ENCODE results near the gene SECISBP2.

The SECISBP2 gene

DNA sequence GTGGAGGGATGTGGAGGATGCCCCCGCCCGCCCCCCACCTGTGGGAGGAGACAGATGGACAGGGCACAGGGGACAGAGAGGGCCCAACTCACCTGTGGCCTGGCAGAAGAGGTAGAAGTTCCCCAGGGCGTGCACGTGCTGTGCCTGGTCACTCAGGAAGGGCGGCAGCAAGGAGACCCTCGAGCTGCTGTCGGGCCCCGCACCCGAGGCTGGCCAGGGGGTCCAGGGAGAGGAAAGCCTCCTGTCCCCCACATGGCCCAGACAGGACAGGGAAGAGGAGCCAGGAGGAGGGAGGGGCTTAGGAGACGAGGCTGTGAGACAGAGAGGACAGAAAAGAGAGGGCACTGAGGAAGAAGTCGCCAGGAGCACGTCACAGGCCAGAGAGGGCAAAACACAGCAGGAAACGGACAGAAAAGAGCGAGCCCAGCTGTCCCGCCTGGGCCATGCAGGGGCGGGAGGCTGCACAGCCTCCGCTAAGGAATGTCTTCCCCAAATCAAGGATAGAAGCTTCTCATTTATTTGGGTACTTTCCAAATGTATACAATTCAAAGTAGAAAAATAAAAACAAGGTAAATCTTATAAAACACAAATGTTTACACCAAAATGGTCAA, 58.5 kb downstream of the SECISBP2 start:
- TF ChIP-seq, protein P1, sequence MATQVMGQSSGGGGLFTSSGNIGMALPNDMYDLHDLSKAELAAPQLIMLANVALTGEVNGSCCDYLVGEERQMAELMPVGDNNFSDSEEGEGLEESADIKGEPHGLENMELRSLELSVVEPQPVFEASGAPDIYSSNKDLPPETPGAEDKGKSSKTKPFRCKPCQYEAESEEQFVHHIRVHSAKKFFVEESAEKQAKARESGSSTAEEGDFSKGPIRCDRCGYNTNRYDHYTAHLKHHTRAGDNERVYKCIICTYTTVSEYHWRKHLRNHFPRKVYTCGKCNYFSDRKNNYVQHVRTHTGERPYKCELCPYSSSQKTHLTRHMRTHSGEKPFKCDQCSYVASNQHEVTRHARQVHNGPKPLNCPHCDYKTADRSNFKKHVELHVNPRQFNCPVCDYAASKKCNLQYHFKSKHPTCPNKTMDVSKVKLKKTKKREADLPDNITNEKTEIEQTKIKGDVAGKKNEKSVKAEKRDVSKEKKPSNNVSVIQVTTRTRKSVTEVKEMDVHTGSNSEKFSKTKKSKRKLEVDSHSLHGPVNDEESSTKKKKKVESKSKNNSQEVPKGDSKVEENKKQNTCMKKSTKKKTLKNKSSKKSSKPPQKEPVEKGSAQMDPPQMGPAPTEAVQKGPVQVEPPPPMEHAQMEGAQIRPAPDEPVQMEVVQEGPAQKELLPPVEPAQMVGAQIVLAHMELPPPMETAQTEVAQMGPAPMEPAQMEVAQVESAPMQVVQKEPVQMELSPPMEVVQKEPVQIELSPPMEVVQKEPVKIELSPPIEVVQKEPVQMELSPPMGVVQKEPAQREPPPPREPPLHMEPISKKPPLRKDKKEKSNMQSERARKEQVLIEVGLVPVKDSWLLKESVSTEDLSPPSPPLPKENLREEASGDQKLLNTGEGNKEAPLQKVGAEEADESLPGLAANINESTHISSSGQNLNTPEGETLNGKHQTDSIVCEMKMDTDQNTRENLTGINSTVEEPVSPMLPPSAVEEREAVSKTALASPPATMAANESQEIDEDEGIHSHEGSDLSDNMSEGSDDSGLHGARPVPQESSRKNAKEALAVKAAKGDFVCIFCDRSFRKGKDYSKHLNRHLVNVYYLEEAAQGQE (IDR thresholded peaks at IDR 0.05; ENCODE audit: insufficient read depth in 1 of 2, low read depth in 2 of 2, low read length in 2 of 2): no peak
- TF ChIP-seq TAF1 (IDR thresholded peaks at IDR 0.05; ENCODE audit: borderline replicate concordance, insufficient read depth, low read length) (no peak), FOXP2 (optimal IDR thresholded peaks at IDR 0.05; ENCODE audit: borderline replicate concordance, extremely low read depth, extremely low read length, insufficient read depth) (no peak), SIN3A (IDR thresholded peaks at IDR 0.05; ENCODE audit: borderline replicate concordance, insufficient read depth, low read length) (no peak), POLR2AphosphoS5 (IDR thresholded peaks at IDR 0.05; ENCODE audit: low read depth, low read length) (no peak)

DNA sequence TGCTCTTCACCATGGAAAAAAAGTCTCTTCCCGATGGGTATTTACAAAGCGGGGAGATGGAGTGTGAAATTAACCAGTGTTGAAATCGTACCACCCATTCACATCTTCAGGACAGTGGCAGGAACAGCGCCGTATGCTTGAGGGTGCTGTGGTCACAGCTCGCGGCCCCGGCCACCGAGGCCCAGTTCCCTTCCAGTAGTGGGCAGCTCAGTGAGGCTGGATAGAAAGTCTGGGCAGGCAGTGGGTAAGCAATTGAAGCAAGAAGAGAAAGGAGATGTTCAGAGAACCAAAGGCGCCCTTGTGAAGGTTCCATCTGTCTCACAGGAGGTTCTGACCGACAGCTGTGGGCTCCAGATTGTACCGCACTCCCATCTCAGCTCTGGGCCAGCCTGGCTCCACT, 59.1 kb downstream of the SECISBP2 start:
- TF ChIP-seq, protein P1 (IDR thresholded peaks at IDR 0.05; ENCODE audit: insufficient read depth in 1 of 2, low read depth in 2 of 2, low read length in 2 of 2): no peak
- no peak for TF ChIP-seq POLR2AphosphoS5 (IDR thresholded peaks at IDR 0.05; ENCODE audit: low read depth, low read length)
- no peak for TF ChIP-seq SIN3A (IDR thresholded peaks at IDR 0.05; ENCODE audit: borderline replicate concordance, insufficient read depth, low read length)
- no peak for TF ChIP-seq FOXP2 (optimal IDR thresholded peaks at IDR 0.05; ENCODE audit: borderline replicate concordance, extremely low read depth, extremely low read length, insufficient read depth)
- TF ChIP-seq TAF1 (IDR thresholded peaks at IDR 0.05; ENCODE audit: borderline replicate concordance, insufficient read depth, low read length): no peak

DNA sequence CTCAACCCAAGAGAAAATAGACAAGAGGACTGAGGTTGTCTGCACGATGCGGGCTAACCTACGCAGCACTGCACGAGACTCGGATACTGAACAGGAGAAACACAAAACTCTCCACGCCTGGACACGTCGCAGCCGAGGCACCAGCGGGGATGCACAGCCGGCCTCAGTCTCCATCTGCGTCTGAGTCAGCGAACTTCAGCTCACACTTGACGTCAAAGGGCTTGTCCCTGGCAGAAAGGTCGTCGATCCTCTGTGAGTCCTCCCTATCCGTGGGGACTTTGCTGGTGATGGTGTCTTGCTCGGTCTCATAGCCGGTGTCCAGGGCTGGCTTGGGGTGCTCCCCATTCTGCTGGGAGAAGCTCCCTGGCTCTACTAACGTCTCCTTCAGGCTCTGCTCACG, 60.2 kb downstream of the SECISBP2 start:
- no peak for TF ChIP-seq FOXP2 (optimal IDR thresholded peaks at IDR 0.05; ENCODE audit: borderline replicate concordance, extremely low read depth, extremely low read length, insufficient read depth)
- TF ChIP-seq POLR2AphosphoS5 (IDR thresholded peaks at IDR 0.05; ENCODE audit: low read depth, low read length): no peak
- no peak for TF ChIP-seq TAF1 (IDR thresholded peaks at IDR 0.05; ENCODE audit: borderline replicate concordance, insufficient read depth, low read length)
- TF ChIP-seq, protein P1 (IDR thresholded peaks at IDR 0.05; ENCODE audit: insufficient read depth in 1 of 2, low read depth in 2 of 2, low read length in 2 of 2): no peak
- no peak for TF ChIP-seq SIN3A (IDR thresholded peaks at IDR 0.05; ENCODE audit: borderline replicate concordance, insufficient read depth, low read length)

DNA sequence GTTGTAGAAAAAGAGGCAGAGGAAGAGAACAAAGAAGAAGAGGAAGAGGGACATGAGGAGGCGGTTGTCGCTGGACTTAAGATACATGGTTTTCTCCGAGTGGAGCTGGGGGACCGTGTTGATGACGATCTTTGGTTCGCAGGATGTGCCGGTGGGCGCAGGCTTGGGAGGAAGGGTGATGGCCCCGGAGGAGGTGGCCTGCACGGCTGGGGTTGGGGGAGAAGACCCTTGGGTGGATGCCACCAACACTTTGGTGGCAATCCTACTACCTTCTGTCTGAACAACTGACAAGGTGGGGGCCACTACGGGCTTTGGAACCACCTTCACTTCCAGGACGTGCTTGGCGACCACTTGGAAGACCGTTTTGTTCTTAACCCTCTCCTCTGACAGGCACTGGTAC, 60.7 kb downstream of the SECISBP2 start:
- TF ChIP-seq SIN3A (IDR thresholded peaks at IDR 0.05; ENCODE audit: borderline replicate concordance, insufficient read depth, low read length) (no peak), POLR2AphosphoS5 (IDR thresholded peaks at IDR 0.05; ENCODE audit: low read depth, low read length) (no peak), TAF1 (IDR thresholded peaks at IDR 0.05; ENCODE audit: borderline replicate concordance, insufficient read depth, low read length) (no peak), FOXP2 (optimal IDR thresholded peaks at IDR 0.05; ENCODE audit: borderline replicate concordance, extremely low read depth, extremely low read length, insufficient read depth) (no peak)
- TF ChIP-seq, protein P1 (IDR thresholded peaks at IDR 0.05; ENCODE audit: insufficient read depth in 1 of 2, low read depth in 2 of 2, low read length in 2 of 2): no peak
